HG02938 (cell line): Measurements from ENCODE around the gene KCNQ1OT1.

Experiments
- ATAC-seq: cut with Tn5 transposase; IDR thresholded peaks from one replicate; pipeline ENCODE4 v1.9.1; 2021; ENCODE audit warnings: mild to moderate bottlenecking, moderate library complexity; ENCODE audit not compliant: unreplicated experiment

The KCNQ1OT1 gene

GRCh38 chr11:2625183-2625582 is 74.6 kb downstream of the KCNQ1OT1 start:
- no peak for ATAC-seq

- ATAC-seq = no peak
Observed at GRCh38 chr11:2621894-2622293, 77.9 kb downstream of the KCNQ1OT1 start.

- no peak for ATAC-seq
Observed at GRCh38 chr11:2612884-2613571, 86.8 kb downstream of the KCNQ1OT1 start.

GRCh38 chr11:2609345-2609744 is 90.4 kb downstream of the KCNQ1OT1 start:
- no peak for ATAC-seq

GRCh38 chr11:2599561-2600189 is 100.1 kb downstream of the KCNQ1OT1 start:
- no peak for ATAC-seq

- ATAC-seq = no peak
Observed at GRCh38 chr11:2595204-2595603, 104.6 kb downstream of the KCNQ1OT1 start.

- no peak for ATAC-seq
Observed at GRCh38 chr11:2594267-2594666, 105.5 kb downstream of the KCNQ1OT1 start.

GRCh38 chr11:2593393-2593950 is 106.3 kb downstream of the KCNQ1OT1 start:
- no peak for ATAC-seq

- no peak for ATAC-seq
Observed at GRCh38 chr11:2592559-2593392, 107.0 kb downstream of the KCNQ1OT1 start.

GRCh38 chr11:2591805-2592204 is 108.0 kb downstream of the KCNQ1OT1 start:
- no peak for ATAC-seq

- no peak for ATAC-seq
Observed at GRCh38 chr11:2590965-2591754, 108.6 kb downstream of the KCNQ1OT1 start.

- ATAC-seq = no peak
Observed at GRCh38 chr11:2590131-2590964, 109.4 kb downstream of the KCNQ1OT1 start.

- no peak for ATAC-seq
Observed at GRCh38 chr11:2589538-2589934, 110.3 kb downstream of the KCNQ1OT1 start.

- ATAC-seq = no peak
Observed at GRCh38 chr11:2588809-2589537, 110.8 kb downstream of the KCNQ1OT1 start.

- no peak for ATAC-seq
Observed at GRCh38 chr11:2587976-2588748, 111.6 kb downstream of the KCNQ1OT1 start.

- ATAC-seq = no peak
Observed at GRCh38 chr11:2587132-2587930, 112.5 kb downstream of the KCNQ1OT1 start.

- ATAC-seq = no peak
Observed at GRCh38 chr11:2586793-2587131, 113.0 kb downstream of the KCNQ1OT1 start.
